ENCODE results near the gene NDUFAF8.

The NDUFAF8 gene

GRCh38 chr17:81193051-81193410, 46.1 kb upstream of the NDUFAF8 start:
- peak; percentile 45 for DNase-seq (ENCODE audit: low spot score)
- in situ Hi-C loops (cut with MboI; ENCODE audit: low pct_unique_long_range_greater_than_20kb, low sequenced_read_pairs, unreplicated experiment) = no loop called here
- TF ChIP-seq CTCF (IDR thresholded peaks at IDR 0.05; ENCODE audit: extremely low read depth, insufficient read depth, missing control alignments) = no peak

GRCh38 chr17:81193470-81194224, 45.5 kb upstream of the NDUFAF8 start:
- no peak for TF ChIP-seq CTCF (IDR thresholded peaks at IDR 0.05; ENCODE audit: extremely low read depth, insufficient read depth, missing control alignments)
- peak; percentile 78 for DNase-seq (ENCODE audit: low spot score)
- in situ Hi-C loops (cut with MboI; ENCODE audit: low pct_unique_long_range_greater_than_20kb, low sequenced_read_pairs, unreplicated experiment) = no loop called here

- DNase-seq (ENCODE audit: low spot score) = no peak
- TF ChIP-seq CTCF (IDR thresholded peaks at IDR 0.05; ENCODE audit: extremely low read depth, insufficient read depth, missing control alignments) = no peak
- in situ Hi-C loops (cut with MboI; ENCODE audit: low pct_unique_long_range_greater_than_20kb, low sequenced_read_pairs, unreplicated experiment) = no loop called here
Measured at GRCh38 chr17:81194225-81194760, 44.8 kb upstream of the NDUFAF8 start.

GRCh38 chr17:81194941-81195901, 43.9 kb upstream of the NDUFAF8 start:
- in situ Hi-C loops (cut with MboI; ENCODE audit: low pct_unique_long_range_greater_than_20kb, low sequenced_read_pairs, unreplicated experiment) = no loop called here
- no peak for TF ChIP-seq CTCF (IDR thresholded peaks at IDR 0.05; ENCODE audit: extremely low read depth, insufficient read depth, missing control alignments)

GRCh38 chr17:81195941-81196495, 43.1 kb upstream of the NDUFAF8 start:
- in situ Hi-C loops (cut with MboI; ENCODE audit: low pct_unique_long_range_greater_than_20kb, low sequenced_read_pairs, unreplicated experiment) = no loop called here
- TF ChIP-seq CTCF (IDR thresholded peaks at IDR 0.05; ENCODE audit: extremely low read depth, insufficient read depth, missing control alignments) = no peak
- no peak for DNase-seq (ENCODE audit: low spot score)

More at GRCh38 chr17:81194941-81195901, 43.9 kb upstream of the NDUFAF8 start:
- no peak for DNase-seq (ENCODE audit: low spot score)

Measured in GM13977 (cell line).